ENCODE results near the gene CLEC16A. TPM values are rescaled to one million over a fixed set of nuclear protein-coding genes. Genes with fewer than 3 reads are reported as not detected.

CLEC16A gene
- total RNA-seq, 4 donors from 2014 or later: 24.5 to 33.0 (median 29.3) TPM

- H3K4me3 ChIP-seq: no peak overlapping the region
- peaks cover 45 to 55% of the 10 kb centered on the region in 2 donors for H3K4me1 ChIP-seq
- H3K36me3 ChIP-seq: no peaks in the 10 kb centered on the region
- no peaks in the 10 kb centered on the region for H3K9me3 ChIP-seq
- H3K27me3 ChIP-seq: no peaks in the 10 kb centered on the region
- DNase-seq (peak in 1 of 2 donors; percentile 41), ATAC-seq (peak in 1 of 2 donors; percentile 23)
- H3K27ac ChIP-seq: peak overlapping the region in 2 of 4 donors; percentile 25 to 48
- TF ChIP-seq POLR2A (IDR thresholded peaks at IDR 0.05) (no peak), CTCF (IDR thresholded peaks at IDR 0.05 in 4 of 5, conservative IDR thresholded peaks at IDR 0.05 in 1 of 5) (no peak)
- in situ Hi-C loops (cut with MboI; ENCODE audit: low sequenced_read_pairs in 4 of 4): loop anchor here in 1 of 4 donors (25.0 kb wide), 1 partner anchor 95 kb away; no protein-coding TSS in a partner anchor
- intact Hi-C loops (cut with DNase I; ENCODE audit: low total_unique reads): no loop called here
Observed at GRCh38 chr16:11142261-11142630, 197.9 kb downstream of the CLEC16A start.

- Histone ChIP-seq H3K27ac (no peak overlapping the region), H3K4me3 (no peak overlapping the region), H3K9me3 (no peaks in the 10 kb centered on the region), H3K36me3 (no peaks in the 10 kb centered on the region), H3K4me1 (peaks cover 45 to 55% of the 10 kb centered on the region in 2 donors), H3K27me3 (no peaks in the 10 kb centered on the region)
- intact Hi-C loops (cut with DNase I; ENCODE audit: low total_unique reads) (no loop called here), in situ Hi-C loops (cut with MboI; ENCODE audit: low sequenced_read_pairs in 4 of 4) (loop anchor here in 1 of 4 donors (25.0 kb wide), 1 partner anchor 94 kb away; no protein-coding TSS in a partner anchor)
- TF ChIP-seq POLR2A (IDR thresholded peaks at IDR 0.05) (no peak), CTCF (IDR thresholded peaks at IDR 0.05 in 4 of 5, conservative IDR thresholded peaks at IDR 0.05 in 1 of 5) (no peak)
- no peak for ATAC-seq
- DNase-seq: no peak
Observed at GRCh38 chr16:11142951-11143350, 198.6 kb downstream of the CLEC16A start.

- ATAC-seq (no peak), DNase-seq (no peak)
- in situ Hi-C loops (cut with MboI; ENCODE audit: low sequenced_read_pairs in 4 of 4): loop anchor here in 1 of 4 donors (25.0 kb wide), 1 partner anchor 94 kb away; no protein-coding TSS in a partner anchor
- peaks cover 42 to 53% of the 10 kb centered on the region in 2 donors for H3K4me1 ChIP-seq
- intact Hi-C loops (cut with DNase I; ENCODE audit: low total_unique reads): no loop called here
- H3K27ac ChIP-seq: no peak overlapping the region
- no peak overlapping the region for H3K4me3 ChIP-seq
- H3K36me3 ChIP-seq: no peaks in the 10 kb centered on the region
- TF ChIP-seq POLR2A (IDR thresholded peaks at IDR 0.05): no peak
- TF ChIP-seq CTCF (IDR thresholded peaks at IDR 0.05 in 4 of 5, conservative IDR thresholded peaks at IDR 0.05 in 1 of 5): no peak
- no peaks in the 10 kb centered on the region for H3K27me3 ChIP-seq
- no peaks in the 10 kb centered on the region for H3K9me3 ChIP-seq
Observed at GRCh38 chr16:11143372-11144035, 199.1 kb downstream of the CLEC16A start.

GRCh38 chr16:11144122-11144521 lies 199.8 kb downstream of the CLEC16A start:
- Histone ChIP-seq H3K4me1 (peaks cover 37 to 47% of the 10 kb centered on the region in 2 donors), H3K36me3 (no peaks in the 10 kb centered on the region), H3K9me3 (no peaks in the 10 kb centered on the region), H3K27me3 (no peaks in the 10 kb centered on the region), H3K4me3 (no peak overlapping the region), H3K27ac (peak overlapping the region; percentile 54 to 73 (median 68))
- TF ChIP-seq CTCF (IDR thresholded peaks at IDR 0.05 in 4 of 5, conservative IDR thresholded peaks at IDR 0.05 in 1 of 5) (no peak), POLR2A (IDR thresholded peaks at IDR 0.05) (no peak)
- DNase-seq: no peak
- ATAC-seq: no peak
- intact Hi-C loops (cut with DNase I; ENCODE audit: low total_unique reads): no loop called here
- in situ Hi-C loops (cut with MboI; ENCODE audit: low sequenced_read_pairs in 4 of 4): loop anchor here in 1 of 4 donors (25.0 kb wide), 1 partner anchor 93 kb away; no protein-coding TSS in a partner anchor
